ENCODE results near the gene ADAT3.

Gene ADAT3

DNA sequence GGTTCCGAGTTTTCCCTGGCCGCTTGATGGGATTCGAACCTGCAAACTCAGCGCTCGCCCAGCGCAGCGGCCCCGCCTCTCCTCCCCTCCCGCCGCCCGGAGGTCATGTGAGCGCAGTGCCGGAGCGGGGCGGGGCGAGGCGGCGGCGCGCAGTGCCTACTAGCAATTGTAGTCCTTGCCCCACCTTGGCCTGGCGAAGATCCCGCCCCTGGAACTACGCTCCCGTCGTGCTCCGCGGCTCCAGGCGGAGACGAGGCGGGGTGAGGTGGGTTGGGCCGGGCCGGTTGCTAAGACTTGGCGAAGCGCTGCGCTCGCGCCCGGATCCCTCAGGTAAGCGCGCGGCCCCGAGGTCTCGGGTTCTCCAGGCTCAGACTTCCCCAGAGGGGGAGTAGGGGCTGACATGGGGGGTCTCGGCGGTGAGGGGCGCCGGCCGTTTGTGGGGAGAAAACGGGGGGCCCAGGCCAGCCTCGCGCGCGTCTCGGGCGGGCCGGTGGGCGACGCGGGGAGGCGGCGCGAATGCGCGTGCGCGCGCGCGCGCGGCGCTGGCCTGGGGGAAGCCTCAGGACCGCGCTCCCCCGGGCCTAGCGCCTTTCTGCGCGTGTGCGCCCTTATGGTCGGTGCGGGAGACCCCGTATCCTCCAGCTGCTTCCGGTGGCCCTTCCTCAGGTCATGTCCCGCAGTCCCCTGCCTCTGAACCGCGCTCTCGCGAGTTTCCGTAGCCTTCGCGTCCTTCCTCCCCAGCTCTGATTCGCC is at the start of gene ADAT3, which contains the start of gene SCAMP4:
ADAT3 (plus strand) TSS at position 290 of the 753 bp plus-strand sequence. CDS start 6,649 bp downstream, outside the sequence.
SCAMP4 (plus strand) TSS at position 290 of the 753 bp plus-strand sequence. CDS start 9,621 bp downstream, outside the sequence.
- peak; percentile 97 for DNase-seq (ENCODE audit: low read depth)

DNA sequence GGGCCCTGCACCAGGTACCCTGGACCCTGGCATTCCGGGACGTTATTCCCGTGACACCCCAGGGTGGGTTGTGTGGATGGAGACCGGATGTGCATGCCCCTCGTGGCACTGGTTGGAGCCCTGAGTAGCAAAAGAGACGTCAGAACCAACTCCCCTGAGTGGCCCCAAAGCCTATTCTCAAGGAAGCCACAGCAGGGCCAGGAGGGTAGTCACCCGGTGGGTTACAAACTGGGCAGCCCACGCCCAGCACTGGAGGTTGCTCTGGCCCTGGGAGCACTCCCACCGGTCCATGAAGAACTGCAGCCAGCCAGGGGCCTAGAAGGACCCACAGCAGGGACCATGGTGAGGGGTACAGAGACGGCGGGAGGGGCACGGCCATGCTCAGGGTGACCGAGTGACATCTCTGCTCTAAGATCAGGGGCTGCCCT is 49.4 kb upstream of the ADAT3 start:
- no peak for DNase-seq (ENCODE audit: low read depth)

DNA sequence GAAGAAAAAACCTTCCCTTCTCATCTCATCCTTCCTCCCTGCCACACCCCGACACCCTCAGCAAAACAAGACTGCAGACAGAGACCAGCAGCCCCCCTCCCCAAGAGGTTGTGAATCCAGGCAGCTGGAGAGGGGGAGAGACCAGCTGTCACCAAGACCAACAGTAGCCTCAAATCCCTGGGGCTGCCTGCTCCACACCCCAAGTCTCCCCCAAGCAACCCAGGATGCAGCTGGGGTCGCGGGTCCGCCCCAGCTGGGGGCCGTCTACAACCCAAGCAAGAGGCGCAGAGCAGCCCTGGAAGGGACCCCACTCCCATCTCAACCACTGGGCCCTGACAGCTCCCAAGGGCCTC is 48.9 kb upstream of the ADAT3 start:
- DNase-seq (ENCODE audit: low read depth) = no peak

DNA sequence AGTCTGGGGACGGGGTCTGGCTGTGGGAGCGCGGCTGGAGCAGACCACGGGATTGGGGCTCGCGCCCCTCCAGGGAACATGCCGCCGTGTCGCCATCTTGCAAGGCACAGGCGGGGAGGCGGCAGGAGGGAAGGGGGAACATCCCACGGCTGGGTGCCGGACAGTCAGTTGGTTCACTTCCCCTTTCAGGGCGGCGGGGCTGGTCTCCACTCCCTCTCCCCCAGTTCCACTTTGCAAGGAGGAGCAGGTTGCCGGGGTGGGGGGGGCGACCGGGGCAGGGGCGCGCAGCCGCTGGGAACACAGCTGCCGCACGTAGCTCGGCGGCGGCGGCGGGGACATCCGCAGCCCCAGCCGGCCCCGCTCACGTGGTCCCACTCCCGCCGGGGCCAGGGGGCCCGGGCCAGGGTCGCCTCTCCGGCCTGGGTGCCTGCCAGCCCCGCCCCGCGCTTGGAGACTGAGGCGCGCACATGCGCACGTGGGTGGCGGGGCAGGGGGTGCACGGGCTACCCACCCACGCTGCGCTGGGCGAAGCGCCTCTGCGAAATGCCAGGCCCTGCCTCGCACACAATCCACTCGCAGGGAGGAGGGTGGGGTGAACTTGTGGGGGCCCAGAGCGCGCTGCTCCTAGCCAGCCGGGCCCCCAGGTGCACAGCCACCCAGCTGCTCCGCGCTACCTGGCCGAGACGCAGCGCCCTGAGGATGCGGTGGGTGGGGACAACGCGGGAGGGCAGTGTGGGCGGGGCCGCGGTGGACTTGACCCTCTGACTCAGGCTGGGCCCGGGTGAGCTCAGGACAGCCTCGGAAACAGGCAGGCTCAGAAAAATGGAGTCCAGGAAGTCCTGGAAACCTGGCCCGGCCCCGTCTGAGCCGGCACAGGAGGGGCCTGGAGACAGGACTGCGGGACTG is 48.2 kb upstream of the ADAT3 start:
- DNase-seq (ENCODE audit: low read depth) = peak; percentile 63

DNA sequence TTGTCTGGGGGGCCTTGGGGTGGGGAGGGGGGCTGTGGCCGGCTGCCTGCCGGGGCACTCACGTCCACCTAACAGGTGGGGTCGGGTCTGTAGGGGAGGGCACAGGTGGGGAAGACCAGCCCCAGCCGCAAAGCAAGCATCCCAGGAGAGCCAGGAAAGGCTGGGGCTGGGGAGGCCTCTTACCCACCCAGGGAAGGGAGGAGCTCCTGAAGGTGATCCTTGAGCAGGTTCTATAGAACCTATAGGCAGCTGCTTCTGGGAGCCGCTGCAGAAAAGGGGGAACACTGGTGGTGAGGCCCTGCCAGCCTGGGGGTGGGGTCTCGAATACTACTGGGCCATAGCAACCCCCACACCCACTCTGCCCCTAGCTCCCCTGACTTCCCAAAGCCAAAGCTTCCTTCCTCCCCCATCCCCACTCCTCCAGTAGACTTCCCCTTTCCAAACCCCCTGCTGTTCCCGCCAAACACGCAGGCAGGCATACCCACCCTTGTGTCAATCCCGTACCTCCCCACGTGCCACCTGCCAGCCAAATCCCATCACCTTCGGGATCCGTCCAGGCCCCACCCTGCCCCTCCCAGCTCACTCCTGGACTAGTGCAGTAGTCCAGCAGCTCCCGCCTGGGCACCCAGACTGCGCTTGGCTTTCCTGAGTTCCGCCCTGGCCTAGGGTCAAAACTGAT is 47.4 kb upstream of the ADAT3 start:
- no peak for DNase-seq (ENCODE audit: low read depth)

DNA sequence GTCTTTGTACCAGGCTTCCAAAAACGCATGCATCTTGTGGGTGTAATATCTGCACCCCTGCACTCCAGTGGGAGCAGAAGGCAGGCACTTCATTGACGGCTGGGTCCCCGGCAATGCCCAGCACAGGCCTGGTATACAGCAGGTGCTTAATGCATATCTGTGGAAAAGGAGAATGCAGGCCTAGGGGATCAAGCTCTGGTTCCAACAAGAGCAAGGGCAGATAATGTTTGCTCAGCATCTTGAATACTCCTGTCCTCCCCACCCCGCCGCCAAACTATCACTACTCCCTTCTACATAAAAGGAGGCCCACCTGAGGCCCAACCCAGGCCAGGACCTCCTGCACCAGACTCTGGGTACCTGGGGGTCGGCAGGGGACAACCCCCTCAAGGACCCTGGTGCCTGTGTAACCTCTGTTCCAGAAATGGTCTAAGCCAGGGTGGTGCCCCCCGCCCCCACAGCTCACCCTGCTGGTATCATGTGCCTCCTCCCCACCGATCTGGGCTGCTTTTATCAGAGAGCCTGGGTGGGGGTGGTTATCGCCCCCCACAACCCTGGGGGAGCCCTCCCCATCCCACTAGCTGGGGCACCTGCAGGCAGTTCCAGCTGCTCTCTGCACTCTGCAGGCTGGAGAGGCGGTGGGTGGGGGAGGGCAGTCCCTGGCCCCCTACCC is 46.7 kb upstream of the ADAT3 start:
- no peak for DNase-seq (ENCODE audit: low read depth)

DNA sequence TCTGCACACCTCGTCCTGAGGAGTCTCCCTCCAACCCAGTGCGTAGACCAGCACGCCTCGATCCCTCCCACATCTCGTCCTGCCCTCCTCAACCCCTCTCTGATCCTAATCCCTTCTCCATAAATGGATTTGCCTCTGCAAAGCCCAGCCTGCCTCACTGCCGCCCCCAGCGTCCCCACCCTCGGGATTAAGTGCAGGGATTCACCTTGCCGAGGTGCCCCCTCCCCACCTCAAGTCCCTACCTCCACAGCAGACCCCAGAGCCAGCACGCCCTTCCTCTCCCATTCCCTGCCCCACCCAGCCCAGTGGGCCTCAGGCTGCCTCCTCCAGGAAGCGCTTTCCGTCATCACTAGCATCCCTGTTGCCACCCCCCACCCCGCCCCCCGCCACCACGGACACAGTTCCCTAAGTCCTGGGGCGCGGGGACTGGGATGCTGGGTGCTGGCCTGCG is 45.8 kb upstream of the ADAT3 start:
- DNase-seq (ENCODE audit: low read depth) = no peak

DNA sequence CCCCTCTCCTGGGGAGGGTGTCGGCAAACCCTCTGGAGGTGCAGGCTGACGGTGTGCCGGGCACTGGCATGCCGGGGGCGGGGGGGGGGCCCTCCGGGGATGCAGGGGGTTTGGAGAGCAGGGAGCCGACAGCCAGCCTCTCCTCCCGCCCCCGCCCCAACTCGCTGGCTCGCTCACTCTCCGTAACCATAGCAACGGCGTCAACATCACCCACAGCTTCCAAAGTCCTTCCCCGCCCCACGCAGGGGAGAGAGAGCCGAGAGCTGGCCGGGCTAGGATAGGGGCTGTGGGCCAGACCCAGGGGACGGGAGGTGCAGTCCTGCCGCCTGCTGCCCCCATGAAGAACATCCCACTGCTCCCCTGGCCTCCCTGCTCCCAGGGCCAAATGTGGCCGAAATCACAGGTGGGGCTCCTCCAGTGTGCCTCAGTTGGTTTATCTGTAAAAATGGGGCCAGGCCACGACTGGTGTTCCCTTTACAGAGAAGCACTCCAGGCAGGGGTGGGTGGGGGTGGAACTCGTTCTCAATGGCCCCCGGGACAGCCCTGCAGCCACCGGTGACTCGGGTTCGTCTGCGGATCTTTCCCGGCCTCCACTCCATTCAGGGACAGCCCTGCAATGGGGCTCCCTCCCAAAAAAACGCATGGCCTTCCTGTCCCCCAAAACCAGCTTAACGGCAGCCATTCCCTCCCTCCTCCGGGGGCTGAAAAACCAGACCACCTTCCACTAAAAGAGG is 45.0 kb upstream of the ADAT3 start:
- DNase-seq (ENCODE audit: low read depth) = peak; percentile 64

DNA sequence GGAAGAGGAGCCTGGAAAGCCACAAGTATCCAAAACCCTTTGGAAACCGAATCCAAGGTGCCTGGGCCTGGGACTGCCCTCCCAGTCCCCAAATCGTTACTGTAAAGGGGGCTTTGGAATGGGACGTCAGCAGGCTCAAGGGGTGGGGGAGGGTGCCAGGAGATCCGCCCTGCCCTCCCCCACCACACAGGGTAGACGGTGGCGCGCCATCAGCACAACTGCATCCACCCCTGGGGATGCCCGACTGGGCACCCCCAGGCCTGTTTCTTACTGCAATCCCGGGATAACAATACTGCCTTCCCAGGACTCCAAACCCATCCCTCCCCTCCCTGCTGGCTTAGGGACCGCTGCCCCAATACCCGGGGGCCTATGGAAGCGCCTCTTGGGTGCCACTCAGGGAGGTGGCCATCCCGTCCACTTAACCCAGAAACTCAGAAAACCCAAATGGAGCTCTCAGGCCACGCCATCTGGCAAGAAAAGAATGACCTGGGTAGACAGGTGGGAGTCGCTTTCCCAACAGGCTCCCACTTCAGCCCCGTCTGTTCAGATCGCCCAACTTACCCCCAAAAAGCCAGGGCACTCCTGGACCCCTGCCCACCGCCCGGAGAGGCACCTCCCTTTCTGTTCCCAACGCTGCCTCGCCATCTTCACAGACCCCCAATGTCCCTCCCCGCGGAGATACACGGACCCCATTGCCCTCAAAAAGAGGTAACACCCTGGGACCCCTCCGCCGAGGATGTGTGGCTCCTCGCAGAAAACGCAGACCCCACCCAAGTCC is 44.2 kb upstream of the ADAT3 start:
- no peak for DNase-seq (ENCODE audit: low read depth)

DNA sequence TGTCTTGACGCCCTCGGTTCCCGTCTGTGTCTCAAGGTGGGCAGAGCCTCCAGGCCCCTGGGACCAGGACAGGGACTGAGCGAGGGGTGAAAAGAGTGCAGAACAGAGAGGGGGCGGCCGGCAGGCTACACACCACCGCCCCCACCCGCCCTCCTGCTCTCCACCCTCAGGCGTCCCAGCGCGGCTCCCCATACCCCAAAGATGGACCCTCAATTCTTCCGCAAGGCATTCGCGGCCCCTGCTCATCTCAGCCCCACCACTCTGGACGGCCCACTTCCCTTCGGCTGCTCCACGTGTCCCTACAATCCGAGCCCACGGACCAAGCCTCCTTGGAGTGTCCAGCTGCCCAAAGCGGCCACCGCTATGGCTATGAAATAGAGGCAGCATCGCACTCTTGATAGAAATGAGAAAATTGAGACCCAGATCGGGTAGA is 43.6 kb upstream of the ADAT3 start:
- no peak for DNase-seq (ENCODE audit: low read depth)

DNA sequence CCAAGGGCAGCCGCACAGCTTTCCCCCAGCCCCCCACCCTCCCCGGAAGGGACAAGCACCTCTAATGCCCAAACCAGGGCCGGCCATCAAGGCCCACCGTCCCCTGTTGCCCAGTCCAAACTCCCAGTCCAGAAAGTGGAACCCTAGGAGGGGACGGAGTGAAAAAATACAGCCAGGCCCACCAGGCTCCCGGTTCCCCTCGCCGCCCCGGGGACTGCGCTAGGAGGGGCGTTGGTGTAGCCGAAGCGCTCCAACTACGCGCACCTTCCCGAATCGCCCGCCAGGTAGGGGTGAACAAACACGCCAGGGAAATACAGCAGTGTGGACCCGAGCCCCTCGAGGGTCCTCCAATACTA is 43.2 kb upstream of the ADAT3 start:
- DNase-seq (ENCODE audit: low read depth) = no peak

DNA sequence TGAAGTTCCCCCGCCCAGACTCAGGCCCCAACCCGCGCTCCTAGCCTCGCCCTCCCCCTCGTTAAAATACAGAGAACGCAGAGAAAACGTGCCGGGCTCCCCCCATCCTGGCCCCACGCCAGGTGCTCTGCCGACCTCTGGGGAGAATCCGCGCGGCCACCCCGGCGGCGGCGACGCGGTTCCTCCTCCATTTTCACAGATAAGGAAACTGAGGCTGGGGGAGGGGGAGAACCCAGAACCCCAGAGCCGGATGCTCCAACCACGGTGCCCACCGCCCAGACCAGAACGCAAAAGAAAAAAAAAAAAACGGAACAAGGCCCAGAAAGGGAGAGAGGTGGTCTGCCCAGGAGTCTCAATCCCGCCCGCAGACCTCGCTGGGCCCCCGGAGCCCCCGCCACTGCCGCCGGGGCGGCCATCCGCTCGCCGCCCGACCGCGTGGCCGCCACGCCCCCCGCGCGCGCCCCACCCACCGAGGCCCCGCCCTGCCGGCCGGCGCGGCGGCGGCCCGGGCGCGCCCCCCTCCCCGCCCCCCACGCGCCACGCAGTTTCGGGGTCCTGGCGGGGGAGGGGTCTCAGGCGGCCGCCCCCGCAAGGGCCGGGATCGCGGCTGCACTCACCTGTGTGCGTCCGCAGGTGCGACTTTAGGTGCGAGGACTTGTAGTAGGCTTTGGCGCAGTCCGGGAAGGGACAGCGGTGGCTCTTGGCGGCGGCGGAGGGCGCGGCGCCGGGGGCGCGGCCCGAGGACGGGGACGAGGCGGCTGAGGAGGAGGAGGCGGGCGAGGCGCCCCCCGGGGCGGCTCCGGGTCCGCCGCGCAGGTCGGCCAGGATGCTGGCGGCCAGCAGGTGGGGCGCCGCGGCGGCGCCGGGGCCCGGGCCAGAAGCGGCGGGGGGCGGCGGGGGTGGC is 42.5 kb upstream of the ADAT3 start:
- DNase-seq (ENCODE audit: low read depth) = no peak

DNA sequence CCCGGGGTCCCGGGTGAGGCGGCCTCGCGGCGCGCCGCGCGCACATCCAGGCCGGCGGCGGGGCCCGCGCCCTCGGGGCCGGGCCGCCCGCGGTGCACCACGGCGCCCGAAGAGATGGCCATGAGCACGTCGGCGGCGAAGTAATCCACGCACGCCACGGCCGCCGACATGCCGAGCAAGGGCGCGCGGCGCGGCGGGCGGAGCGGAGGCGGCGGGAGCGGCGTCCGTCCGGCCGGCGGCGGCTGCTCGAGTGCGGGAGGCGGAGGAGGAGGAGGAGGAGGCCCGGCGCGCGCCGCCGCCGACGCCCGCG is 41.9 kb upstream of the ADAT3 start, which contains the start of gene KLF16:
KLF16 (minus strand) TSS at position 252 of the 310 bp plus-strand sequence; CDS start at position 170, 82 bp downstream.
- no peak for DNase-seq (ENCODE audit: low read depth)

DNA sequence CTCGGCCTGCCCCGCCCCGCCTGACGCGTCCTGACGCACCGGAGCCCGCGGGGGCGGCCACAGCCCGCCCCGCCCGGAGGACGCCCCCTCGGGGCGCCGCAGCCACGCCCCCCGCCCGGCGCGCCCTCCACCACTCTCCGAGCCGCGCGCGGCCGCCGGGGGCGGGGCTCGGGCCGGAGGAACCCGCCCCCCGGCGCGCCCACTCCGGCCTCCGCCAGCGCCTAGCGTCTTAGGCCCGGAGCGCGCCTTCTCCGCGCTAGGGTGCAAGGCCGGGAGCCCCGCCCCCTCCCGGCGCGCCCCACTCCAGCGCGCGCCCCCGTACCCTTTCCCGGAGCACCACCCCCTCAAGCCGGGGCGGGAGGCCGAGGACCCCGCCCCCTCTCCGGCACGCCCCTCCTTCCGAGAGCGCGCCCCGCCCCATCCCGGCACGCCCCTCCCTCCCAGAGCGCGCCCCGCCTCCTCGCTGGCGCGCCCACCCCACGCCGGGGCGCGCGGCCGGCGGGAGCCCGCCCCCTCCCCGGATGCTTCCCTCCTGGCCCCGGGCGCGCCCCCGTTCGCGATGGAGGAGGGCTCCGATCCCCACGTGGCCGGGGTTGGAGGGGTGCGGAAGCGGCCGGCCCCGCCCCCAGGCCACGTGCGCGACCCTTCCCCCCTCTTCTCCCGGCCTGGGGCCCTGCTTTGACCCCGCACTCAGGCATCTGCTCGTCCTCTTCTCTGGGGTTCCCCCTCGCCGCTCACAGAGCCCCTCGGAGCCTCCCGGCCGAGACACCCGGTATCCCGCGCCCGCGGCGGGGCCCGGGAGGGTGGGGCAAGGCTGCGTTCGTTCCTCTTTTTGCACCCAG is 41.3 kb upstream of the ADAT3 start:
- DNase-seq (ENCODE audit: low read depth) = peak; percentile 86

DNA sequence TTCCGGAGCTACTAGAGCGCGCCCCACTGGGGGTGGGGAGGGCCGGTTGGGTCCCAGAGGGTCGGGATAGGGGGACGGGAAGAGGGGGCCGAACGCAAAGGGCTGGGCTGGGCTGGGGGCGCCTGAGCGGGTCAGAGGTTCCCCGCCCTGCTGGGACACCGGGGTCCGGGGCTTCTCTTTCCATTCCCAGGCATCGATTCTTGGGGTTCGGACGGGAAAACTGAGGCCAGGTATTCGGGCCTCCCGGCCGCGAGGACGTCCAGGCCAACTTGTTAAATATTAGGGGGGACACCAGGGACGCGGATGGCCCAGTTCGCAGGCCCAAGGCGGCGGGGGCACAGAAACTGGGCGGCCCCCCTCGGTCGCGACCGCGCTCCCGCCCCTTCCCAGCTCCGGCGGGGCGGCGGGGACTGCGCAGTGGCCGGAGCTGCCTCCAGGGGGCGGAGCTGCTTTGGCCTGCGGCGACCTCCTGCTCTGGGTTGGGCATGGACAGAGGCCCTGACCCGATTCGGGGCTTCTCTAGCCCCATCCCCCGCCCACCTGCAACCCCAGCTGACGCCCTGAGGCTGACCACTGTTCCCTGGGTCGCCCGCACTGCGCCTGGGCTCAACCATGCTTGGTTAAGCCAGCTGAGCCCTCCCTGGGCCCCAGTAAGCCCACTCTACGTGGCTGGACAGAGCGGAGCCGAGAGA is 40.6 kb upstream of the ADAT3 start:
- no peak for DNase-seq (ENCODE audit: low read depth)

DNA sequence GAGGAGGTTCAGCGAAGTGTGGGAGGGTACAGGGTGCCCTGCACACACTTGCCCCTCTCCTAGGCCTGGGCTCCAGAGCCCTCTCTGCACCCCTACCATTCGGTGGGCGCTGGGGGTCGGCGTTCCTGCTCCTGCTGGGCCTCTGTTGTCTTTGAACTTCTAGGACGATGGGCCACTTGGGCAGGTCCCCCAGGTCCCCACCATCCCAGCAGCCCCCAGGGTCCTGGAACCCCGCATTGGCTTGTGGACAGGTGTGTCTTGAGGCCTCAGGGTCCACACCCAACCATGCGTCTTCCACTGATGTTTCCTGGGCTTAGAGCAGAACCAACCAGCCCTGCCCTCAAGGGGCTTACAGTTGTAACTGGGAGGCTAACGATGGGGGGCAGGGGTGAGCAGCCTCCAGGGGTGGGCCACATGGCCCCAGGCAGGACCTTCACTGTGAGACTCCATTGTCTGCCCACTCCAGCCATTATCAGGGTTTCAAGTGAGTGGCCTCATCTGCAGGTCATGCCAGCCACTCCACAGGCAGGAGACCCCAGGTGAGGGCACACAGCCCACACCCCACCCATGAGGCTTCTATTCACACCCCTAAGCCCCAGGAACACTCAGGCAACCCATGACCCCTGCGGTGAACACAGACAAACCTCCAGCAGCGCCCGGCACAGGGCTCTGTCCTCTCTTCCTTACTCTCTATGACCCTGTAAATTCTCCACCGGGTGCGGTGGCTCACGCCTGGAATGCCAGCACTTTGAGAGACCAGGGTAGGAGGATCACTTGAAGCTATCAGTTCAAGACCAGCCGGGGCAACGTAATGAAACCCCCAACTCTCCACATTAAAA is 39.8 kb upstream of the ADAT3 start:
- no peak for DNase-seq (ENCODE audit: low read depth)

Measured in stromal cell of bone marrow (primary cell).